ENCODE data around the gene ADAP1.

DNA sequence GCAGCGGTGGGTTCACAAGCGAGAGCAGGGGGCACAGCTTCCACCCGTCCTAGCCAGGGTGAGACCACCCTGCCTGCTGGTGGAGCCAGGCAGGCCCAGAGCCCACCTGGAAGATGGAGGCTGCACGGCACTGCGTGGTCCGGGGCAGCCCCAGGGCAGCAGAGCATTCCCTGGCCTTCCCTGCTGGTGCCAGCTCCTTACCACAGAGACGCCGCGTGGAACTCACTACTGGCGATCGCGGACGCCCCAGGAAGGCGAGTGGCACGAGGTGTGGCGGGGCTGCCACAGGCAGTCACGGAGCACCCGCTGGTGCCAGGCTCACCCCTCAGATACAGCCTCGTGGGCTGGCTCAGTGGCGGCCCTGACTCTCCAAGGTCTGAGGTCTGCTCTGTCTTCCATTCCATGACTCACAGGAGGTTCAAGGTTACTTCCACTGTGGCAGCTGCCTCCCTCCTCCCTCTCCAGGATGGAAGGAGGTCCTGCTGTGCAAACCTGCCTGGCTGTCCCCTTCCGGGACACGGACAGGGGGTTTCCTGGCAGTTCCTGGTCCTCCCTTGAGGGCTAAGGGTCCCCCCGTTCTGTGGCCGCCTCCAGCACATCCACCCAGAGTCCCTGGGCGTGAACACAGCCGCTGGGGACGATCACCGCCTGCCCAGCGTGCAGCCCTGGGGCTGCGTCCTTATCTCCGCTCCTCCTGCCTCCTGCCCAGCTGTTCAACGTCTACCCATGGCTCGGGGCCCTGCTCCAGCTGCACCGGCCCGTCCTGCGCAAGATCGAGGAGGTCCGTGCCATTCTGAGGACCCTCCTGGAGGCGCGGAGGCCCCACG, 31.6 kb upstream of the ADAP1 start:
- TF ChIP-seq, protein P1, sequence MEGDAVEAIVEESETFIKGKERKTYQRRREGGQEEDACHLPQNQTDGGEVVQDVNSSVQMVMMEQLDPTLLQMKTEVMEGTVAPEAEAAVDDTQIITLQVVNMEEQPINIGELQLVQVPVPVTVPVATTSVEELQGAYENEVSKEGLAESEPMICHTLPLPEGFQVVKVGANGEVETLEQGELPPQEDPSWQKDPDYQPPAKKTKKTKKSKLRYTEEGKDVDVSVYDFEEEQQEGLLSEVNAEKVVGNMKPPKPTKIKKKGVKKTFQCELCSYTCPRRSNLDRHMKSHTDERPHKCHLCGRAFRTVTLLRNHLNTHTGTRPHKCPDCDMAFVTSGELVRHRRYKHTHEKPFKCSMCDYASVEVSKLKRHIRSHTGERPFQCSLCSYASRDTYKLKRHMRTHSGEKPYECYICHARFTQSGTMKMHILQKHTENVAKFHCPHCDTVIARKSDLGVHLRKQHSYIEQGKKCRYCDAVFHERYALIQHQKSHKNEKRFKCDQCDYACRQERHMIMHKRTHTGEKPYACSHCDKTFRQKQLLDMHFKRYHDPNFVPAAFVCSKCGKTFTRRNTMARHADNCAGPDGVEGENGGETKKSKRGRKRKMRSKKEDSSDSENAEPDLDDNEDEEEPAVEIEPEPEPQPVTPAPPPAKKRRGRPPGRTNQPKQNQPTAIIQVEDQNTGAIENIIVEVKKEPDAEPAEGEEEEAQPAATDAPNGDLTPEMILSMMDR (conservative IDR thresholded peaks at IDR 0.05; ENCODE audit: low read length), result no peak
- no peak for TF ChIP-seq EZH2phosphoT487 (IDR thresholded peaks at IDR 0.05; ENCODE audit: borderline replicate concordance, low read depth, low read length)

Data from OCI-LY7 (cell line).